Measurements from ENCODE around the gene DOCK9.

The DOCK9 gene

DNA sequence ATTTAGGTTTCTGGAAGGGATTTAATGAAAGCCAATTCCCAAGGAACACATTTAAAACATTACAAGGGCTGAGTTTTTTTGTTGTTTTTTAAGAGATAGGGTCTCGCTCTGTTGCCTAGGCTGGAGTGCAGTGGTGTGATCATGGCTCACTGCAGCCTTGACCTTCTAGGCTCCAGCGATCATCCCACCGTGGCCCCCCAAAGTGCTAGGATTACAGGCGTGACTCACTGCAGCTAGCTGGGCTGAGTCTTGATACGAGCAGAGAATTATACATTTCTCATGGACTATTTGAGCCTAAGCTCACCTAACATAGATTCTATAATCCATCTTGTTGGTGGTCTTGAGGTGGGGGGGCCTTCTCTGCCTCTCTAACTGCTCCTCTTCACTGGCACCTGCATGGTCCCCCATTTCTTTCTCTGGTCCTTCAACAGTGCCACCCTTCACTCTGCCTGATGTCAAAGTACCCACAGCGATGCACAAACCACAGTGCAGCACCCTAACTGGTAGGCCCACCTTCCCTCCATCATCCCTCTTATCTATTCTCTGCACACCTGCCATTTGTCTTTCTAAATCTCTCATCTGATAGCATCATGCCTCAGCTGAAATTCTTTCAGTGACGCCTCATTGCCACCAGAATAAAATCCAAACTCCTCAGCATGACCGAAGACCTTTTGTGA lies 37.4 kb downstream of the DOCK9 start:
- H3K4me3 ChIP-seq (ENCODE audit: low read depth, low read length): no peak overlapping the region
- TF ChIP-seq CTCF (IDR thresholded peaks at IDR 0.05; ENCODE audit: low read depth, low read length): no peak

- no peak overlapping the region for H3K4me3 ChIP-seq (ENCODE audit: low read depth, low read length)
- no peak for TF ChIP-seq CTCF (IDR thresholded peaks at IDR 0.05; ENCODE audit: low read depth, low read length)
These were observed 38.1 kb downstream of the DOCK9 start for GRCh38 chr13:98939660-98940191.

- no peak for TF ChIP-seq CTCF (IDR thresholded peaks at IDR 0.05; ENCODE audit: low read depth, low read length)
- H3K4me3 ChIP-seq (ENCODE audit: low read depth, low read length): no peak overlapping the region
These were observed 39.1 kb downstream of the DOCK9 start for GRCh38 chr13:98938801-98939200.

DNA sequence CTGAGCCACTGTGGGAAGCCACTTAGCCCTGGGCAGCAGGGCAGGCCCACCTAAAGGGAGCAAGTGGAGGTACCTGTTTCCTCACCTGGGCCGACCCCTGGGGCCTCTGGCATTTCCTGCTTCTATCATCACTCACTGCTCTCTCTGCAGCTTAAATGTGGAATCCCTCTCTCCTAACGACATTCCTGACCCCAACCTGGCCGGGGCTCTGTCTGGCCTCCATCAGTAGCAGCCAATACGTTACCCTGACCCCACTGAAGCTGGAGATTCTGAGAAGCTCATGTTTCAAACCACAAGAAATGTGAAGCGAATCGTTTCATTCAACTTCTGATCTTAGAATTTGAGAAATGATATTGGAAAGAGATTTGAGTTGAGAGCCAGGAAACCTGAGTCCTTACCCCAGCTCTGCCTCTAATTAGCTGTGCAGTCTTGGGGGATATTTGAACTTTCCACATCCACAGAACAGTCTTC lies 39.9 kb downstream of the DOCK9 start:
- TF ChIP-seq CTCF (IDR thresholded peaks at IDR 0.05; ENCODE audit: low read depth, low read length): no peak
- no peak overlapping the region for H3K4me3 ChIP-seq (ENCODE audit: low read depth, low read length)

DNA sequence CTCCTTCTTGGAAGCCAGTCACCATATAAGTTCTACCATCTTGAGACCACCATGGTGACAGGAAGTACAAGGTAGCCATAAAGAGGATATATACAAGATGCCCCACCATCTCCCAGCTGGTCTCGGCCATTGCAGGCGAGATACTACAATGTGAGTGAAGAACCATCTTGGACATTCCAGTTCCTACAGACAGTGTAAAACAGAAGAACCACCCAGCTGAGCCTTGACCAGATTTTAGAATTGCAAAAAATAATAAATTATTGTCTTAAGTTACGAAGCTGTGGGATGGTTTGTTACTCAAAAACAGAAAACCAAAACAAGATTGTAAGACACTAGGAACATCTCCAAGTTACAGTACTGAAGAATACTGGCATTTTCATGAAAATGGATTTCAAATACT lies 43.6 kb downstream of the DOCK9 start:
- no peak overlapping the region for H3K4me3 ChIP-seq (ENCODE audit: low read depth, low read length)
- TF ChIP-seq CTCF (IDR thresholded peaks at IDR 0.05; ENCODE audit: low read depth, low read length): no peak

GRCh38 chr13:98930151-98930591 lies 47.7 kb downstream of the DOCK9 start:
- TF ChIP-seq CTCF (IDR thresholded peaks at IDR 0.05; ENCODE audit: low read depth, low read length): no peak
- H3K4me3 ChIP-seq (ENCODE audit: low read depth, low read length): no peak overlapping the region

All from WI38 (cell line).